HL-60 (cell line): ENCODE data around the gene WDR43.

ENCODE experiments used
- CTCF ChIP-seq: IDR thresholded peaks from one replicate; pipeline ENCODE4 v1.5.1; 2011; ENCODE audit warnings: low read length, control low read depth, inconsistent platforms; ENCODE audit not compliant: insufficient read depth
- GABPA ChIP-seq: IDR thresholded peaks from 2 replicates; pipeline ENCODE4 v1.6.1; 2012; ENCODE audit warnings: low read depth
- TF ChIP-seq, protein P1 (sequence below): IDR thresholded peaks from 2 replicates; pipeline ENCODE4 v1.6.1; 2012; ENCODE audit warnings: low read depth; ENCODE audit not compliant: insufficient replicate concordance

DNA sequence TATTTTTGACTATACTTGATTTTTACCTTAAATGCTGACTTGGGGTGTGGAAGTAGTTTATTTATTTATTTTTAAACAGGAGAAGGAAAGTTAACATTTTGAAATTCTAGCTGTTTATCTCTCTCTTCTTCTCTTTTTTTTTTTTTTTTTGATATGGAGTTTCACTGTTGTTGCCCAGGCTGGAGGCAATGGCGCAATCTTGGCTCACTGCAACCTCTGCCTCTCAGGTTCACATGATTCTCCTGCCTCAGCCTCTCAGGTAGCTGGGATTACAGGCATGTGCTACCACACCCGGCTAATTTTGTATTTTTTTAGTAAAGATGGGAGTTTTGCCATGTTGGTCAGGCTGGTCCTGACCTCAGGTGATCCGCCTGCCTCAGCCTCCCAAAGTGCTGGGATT, 11.1 kb downstream of the WDR43 start:
- no peak for TF ChIP-seq CTCF
- TF ChIP-seq, protein P1, sequence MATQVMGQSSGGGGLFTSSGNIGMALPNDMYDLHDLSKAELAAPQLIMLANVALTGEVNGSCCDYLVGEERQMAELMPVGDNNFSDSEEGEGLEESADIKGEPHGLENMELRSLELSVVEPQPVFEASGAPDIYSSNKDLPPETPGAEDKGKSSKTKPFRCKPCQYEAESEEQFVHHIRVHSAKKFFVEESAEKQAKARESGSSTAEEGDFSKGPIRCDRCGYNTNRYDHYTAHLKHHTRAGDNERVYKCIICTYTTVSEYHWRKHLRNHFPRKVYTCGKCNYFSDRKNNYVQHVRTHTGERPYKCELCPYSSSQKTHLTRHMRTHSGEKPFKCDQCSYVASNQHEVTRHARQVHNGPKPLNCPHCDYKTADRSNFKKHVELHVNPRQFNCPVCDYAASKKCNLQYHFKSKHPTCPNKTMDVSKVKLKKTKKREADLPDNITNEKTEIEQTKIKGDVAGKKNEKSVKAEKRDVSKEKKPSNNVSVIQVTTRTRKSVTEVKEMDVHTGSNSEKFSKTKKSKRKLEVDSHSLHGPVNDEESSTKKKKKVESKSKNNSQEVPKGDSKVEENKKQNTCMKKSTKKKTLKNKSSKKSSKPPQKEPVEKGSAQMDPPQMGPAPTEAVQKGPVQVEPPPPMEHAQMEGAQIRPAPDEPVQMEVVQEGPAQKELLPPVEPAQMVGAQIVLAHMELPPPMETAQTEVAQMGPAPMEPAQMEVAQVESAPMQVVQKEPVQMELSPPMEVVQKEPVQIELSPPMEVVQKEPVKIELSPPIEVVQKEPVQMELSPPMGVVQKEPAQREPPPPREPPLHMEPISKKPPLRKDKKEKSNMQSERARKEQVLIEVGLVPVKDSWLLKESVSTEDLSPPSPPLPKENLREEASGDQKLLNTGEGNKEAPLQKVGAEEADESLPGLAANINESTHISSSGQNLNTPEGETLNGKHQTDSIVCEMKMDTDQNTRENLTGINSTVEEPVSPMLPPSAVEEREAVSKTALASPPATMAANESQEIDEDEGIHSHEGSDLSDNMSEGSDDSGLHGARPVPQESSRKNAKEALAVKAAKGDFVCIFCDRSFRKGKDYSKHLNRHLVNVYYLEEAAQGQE, result no peak
- TF ChIP-seq GABPA, result no peak
